Subcutaneous abdominal adipose tissue (tissue), 5 donors: ENCODE results near the gene CD177.
"Not testable (repeated sequence)": the region's sequence is repeated elsewhere in the genome, so short reads cannot be mapped to it uniquely, and the experiment has no call there.

Source experiments
- H3K27ac ChIP-seq: one replicate; pipeline ENCODE4 v1.7.0; 2013; ENCODE audit warnings: low read depth, mild to moderate bottlenecking, inconsistent platforms, low read length, moderate library complexity
- H3K27me3 ChIP-seq, 5 donors: one replicate each; pipeline ENCODE4 v1.7.0; 2013; ENCODE audit warnings: low read length in 5 of 5, inconsistent platforms in 1 of 5; ENCODE audit not compliant: control insufficient read depth in 5 of 5, insufficient read depth in 4 of 5
- H3K36me3 ChIP-seq, 5 donors: one replicate each; pipeline ENCODE4 v1.7.0; 2013; ENCODE audit warnings: low read length in 5 of 5; ENCODE audit not compliant: control insufficient read depth in 5 of 5, insufficient read depth in 5 of 5
- H3K4me1 ChIP-seq, 5 donors: one replicate each; pipeline ENCODE4 v1.7.0; 2013; ENCODE audit warnings: low read length in 5 of 5, mild to moderate bottlenecking in 3 of 5, moderate library complexity in 1 of 5; ENCODE audit not compliant: control insufficient read depth in 5 of 5, insufficient read depth in 5 of 5
- H3K4me3 ChIP-seq, 5 donors: one replicate each; pipeline ENCODE4 v1.7.0; 2013; ENCODE audit warnings: low read length in 5 of 5, low read depth in 1 of 5
- H3K9ac ChIP-seq, 5 donors: one replicate each; pipeline ENCODE4 v1.7.0; 2013; ENCODE audit warnings: low read length in 5 of 5, mild to moderate bottlenecking in 4 of 5, moderate library complexity in 3 of 5
- H3K9me3 ChIP-seq, 5 donors: one replicate each; pipeline ENCODE4 v1.7.0; 2013; ENCODE audit warnings: low read length in 5 of 5; ENCODE audit not compliant: control insufficient read depth in 5 of 5
- donor health status: healthy.
- donor health status: healthy.
- donor health status: healthy.
- donor health status: healthy.
- donor health status: healthy.

Gene CD177

DNA sequence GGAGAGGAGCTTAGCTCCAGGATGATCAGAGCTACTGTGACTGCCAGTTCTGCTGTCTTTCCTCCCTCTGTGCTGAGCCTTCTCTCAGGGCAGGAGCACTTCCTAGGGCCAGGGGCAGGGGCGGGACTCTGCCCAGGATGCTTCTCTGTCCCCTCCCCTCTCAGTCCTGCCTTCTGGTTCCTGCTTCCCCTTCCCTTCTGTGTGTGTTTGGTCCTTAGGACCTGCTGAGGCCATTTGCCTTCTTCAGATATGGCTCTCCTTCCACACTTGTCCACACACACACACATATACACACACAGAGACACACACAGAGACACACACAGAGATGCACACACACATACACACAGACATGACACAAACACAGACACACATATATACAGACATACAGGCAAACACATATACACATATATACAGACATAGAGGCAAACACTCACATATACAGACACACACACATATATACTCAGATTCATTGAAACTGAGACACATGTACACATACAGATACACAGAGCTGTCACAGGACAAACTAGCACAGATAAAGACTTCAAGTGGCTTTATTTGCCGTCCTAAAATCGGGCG is 22.0 kb upstream of the CD177 start:
- Histone ChIP-seq H3K4me3 (no peak overlapping the region), H3K4me1 (no peaks in the 10 kb centered on the region), H3K9ac (no peak overlapping the region), H3K9me3 (no peaks in the 10 kb centered on the region), H3K27ac (no peak overlapping the region), H3K36me3 (no peaks in the 10 kb centered on the region), H3K27me3 (peaks cover 0 to 2% (median 0%) of the 10 kb centered on the region in 5 donors)

DNA sequence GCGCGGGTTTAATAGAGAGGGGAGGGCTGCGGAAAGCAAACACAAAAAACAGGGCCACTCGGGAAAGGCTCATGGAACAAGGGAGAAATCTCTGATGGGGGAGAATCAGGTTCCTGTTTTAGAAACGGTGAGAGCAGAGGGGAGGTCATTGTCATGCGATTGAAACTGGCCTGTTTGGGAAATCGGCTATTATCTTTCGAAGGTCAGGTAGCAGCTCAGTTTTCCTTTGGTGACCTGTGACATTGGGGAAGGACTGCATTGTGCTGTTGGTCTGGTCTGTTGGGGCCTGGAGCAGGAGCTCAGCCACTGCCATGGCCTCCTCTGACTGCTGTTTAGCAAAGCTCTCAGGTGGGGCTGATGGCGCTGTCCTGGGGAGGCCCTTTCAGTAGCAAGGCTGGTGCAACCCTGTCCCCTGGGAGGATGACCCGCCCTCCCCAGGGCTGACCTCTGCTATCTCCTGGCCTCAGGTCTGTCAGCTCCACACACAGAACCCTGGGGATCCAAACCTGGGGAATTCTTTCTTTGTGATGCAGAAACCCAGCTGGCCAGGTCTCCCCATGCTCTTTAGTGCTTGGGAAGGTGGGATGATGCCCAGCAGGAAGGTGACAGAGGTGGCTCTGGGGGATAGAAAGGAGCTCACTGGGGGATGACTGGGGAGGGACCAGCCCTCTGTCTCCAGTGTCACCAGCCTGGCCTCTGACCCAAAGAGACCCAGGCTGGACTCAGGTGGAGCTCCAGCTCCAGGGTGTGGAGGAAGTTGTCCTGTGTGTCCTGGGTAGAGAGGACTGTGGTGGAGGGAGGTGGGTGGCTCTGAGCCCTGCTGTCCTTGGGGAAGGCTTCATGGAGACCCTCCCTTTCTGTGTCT is 21.2 kb upstream of the CD177 start:
- Histone ChIP-seq H3K4me3 (no peak overlapping the region), H3K27me3 (peaks cover 0 to 2% (median 0%) of the 10 kb centered on the region in 5 donors), H3K4me1 (no peaks in the 10 kb centered on the region), H3K27ac (no peak overlapping the region), H3K36me3 (no peaks in the 10 kb centered on the region), H3K9me3 (no peaks in the 10 kb centered on the region), H3K9ac (no peak overlapping the region)

- H3K9ac ChIP-seq, H3K27me3 ChIP-seq, H3K4me3 ChIP-seq, H3K4me1 ChIP-seq, H3K36me3 ChIP-seq, H3K9me3 ChIP-seq, H3K27ac ChIP-seq: not testable (repeated sequence)
These were observed 17.0 kb upstream of the CD177 start for GRCh38 chr19:43336508-43336907.

- H3K4me3 ChIP-seq, result no peak overlapping the region
- no peaks in the 10 kb centered on the region for H3K36me3 ChIP-seq
- H3K9me3 ChIP-seq, result no peaks in the 10 kb centered on the region
- peaks cover 0 to 4% (median 0%) of the 10 kb centered on the region in 5 donors for H3K27me3 ChIP-seq
- no peak overlapping the region for H3K27ac ChIP-seq
- no peak overlapping the region for H3K9ac ChIP-seq
- no peaks in the 10 kb centered on the region for H3K4me1 ChIP-seq
These were observed 15.7 kb upstream of the CD177 start for GRCh38 chr19:43337737-43338136.

GRCh38 chr19:43338530-43338929 is 15.0 kb upstream of the CD177 start:
- no peaks in the 10 kb centered on the region for H3K4me1 ChIP-seq
- H3K27me3 ChIP-seq, result peaks cover 0 to 3% (median 0%) of the 10 kb centered on the region in 5 donors
- H3K9ac ChIP-seq, result no peak overlapping the region
- no peak overlapping the region for H3K27ac ChIP-seq
- no peaks in the 10 kb centered on the region for H3K36me3 ChIP-seq
- no peaks in the 10 kb centered on the region for H3K9me3 ChIP-seq
- no peak overlapping the region for H3K4me3 ChIP-seq

DNA sequence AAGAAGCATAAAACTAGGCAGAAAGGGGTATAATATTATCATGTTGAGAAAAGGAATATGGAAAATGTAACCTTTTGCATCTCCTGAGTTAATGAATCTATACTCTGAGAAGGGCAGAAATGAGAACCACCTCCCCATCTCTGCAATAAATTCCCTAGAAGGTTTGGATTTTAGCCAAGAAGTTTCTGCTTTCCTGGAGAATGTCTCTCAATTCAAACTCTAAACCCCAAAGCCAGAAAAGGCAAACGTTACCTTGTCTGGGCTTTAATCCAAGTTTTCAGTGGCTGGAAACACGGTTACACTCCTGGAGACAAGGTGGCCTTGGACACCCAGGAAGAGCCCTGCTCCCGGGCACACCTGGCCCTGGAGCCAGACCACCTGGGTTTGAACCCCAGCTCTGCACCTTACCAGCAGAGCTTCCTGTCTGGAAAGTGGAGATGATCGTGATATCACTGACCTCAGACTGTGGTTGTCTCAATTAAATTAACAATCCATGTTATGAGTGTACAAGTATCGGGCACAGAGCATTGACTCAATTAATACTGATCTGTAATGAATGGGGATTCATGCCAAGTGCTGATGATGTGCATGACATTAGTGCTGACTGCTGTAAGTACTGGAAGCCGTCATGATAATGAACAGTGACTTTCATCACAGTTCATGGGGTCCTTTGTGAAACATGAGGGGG is 14.1 kb upstream of the CD177 start:
- H3K27me3 ChIP-seq, H3K4me1 ChIP-seq, H3K36me3 ChIP-seq, H3K9me3 ChIP-seq, H3K9ac ChIP-seq, H3K4me3 ChIP-seq, H3K27ac ChIP-seq: not testable (repeated sequence)

- not testable (repeated sequence) for H3K9ac ChIP-seq, H3K9me3 ChIP-seq, H3K4me1 ChIP-seq, H3K4me3 ChIP-seq, H3K27me3 ChIP-seq, H3K27ac ChIP-seq, H3K36me3 ChIP-seq
These were observed 13.4 kb upstream of the CD177 start for GRCh38 chr19:43340101-43340500.

DNA sequence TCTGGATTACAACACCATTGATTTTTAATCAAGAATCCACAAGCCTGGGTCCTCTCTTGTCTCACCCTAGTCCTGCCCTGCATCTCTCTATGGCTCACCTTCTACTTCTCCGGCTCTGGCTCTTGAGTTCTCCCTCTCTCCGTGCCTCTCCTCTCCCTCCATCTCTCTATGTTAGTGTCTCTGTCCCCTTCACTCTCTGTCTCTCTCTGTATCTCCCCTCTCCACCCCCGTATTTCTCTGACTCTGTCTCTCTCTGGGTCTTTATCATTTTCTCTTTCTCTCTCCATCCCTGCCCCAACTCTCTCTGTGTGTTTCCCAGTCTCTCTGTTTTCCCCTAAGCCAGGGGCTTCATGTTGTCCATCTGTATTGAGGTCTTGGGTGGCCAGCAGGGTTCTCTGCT is 12.4 kb upstream of the CD177 start:
- not testable (repeated sequence) for H3K4me3 ChIP-seq, H3K36me3 ChIP-seq, H3K27ac ChIP-seq, H3K27me3 ChIP-seq, H3K9me3 ChIP-seq, H3K4me1 ChIP-seq, H3K9ac ChIP-seq

GRCh38 chr19:43342104-43342503 is 11.4 kb upstream of the CD177 start:
- H3K27me3 ChIP-seq, H3K9ac ChIP-seq, H3K4me1 ChIP-seq, H3K36me3 ChIP-seq, H3K4me3 ChIP-seq, H3K9me3 ChIP-seq, H3K27ac ChIP-seq: not testable (repeated sequence)

- H3K36me3 ChIP-seq, H3K27me3 ChIP-seq, H3K4me3 ChIP-seq, H3K9ac ChIP-seq, H3K4me1 ChIP-seq, H3K27ac ChIP-seq: not testable (repeated sequence)
- peaks cover 0 to 11% (median 0%) of the 10 kb centered on the region in 5 donors for H3K9me3 ChIP-seq
These were observed 9.1 kb upstream of the CD177 start for GRCh38 chr19:43344347-43344925.
